ENCODE measurements around the gene CPLX1.

- TF ChIP-seq POLR2A (IDR thresholded peaks at IDR 0.05; ENCODE audit: borderline replicate concordance, extremely low read depth, insufficient read depth, insufficient read length) = no peak
- TF ChIP-seq CTCF (IDR thresholded peaks at IDR 0.05 in 2 of 3, conservative IDR thresholded peaks at IDR 0.05 in 1 of 3; ENCODE audit: borderline replicate concordance in 1 of 3, insufficient read depth in 1 of 3, low read depth in 2 of 3, low read length in 2 of 3) = no peak
- TF ChIP-seq REST (IDR thresholded peaks at IDR 0.05; ENCODE audit: low read depth) = no peak
- TF ChIP-seq ZFX (IDR thresholded peaks at IDR 0.05) = no peak
- TF ChIP-seq ZBTB33 (IDR thresholded peaks at IDR 0.05; ENCODE audit: extremely low read depth, insufficient replicate concordance, low read length) = no peak
- no peak for TF ChIP-seq SIN3A (IDR thresholded peaks at IDR 0.05; ENCODE audit: low read depth)
- no peak for TF ChIP-seq RAD21 (IDR thresholded peaks at IDR 0.05; ENCODE audit: low read depth)
- TF ChIP-seq POLR2AphosphoS5 (IDR thresholded peaks at IDR 0.05; ENCODE audit: low read depth, low read length) = no peak
- no peak for TF ChIP-seq FOSL1 (IDR thresholded peaks at IDR 0.05; ENCODE audit: low read depth)
- no peak for TF ChIP-seq YY1 (IDR thresholded peaks at IDR 0.05; ENCODE audit: extremely low read depth, insufficient replicate concordance, low read depth, low read length)
- no peak for TF ChIP-seq ZNF274 (IDR thresholded peaks at IDR 0.05; ENCODE audit: low read depth, low read length)
- TF ChIP-seq SP1 (IDR thresholded peaks at IDR 0.05; ENCODE audit: low read depth) = no peak
- no peak for TF ChIP-seq SRF (IDR thresholded peaks at IDR 0.05; ENCODE audit: low read depth)
- TF ChIP-seq JUND (IDR thresholded peaks at IDR 0.05) = no peak
These were observed 43.8 kb upstream of the CPLX1 start for GRCh38 chr4:869776-870175.
